Globus pallidus (tissue), 1 donor: ENCODE data around the gene SF3A1.

Source experiments
- DNase-seq: peaks from one replicate; pipeline ENCODE4 v3.0.0-alpha.2; 2015; ENCODE audit warnings: low spot score

SF3A1 gene

DNA sequence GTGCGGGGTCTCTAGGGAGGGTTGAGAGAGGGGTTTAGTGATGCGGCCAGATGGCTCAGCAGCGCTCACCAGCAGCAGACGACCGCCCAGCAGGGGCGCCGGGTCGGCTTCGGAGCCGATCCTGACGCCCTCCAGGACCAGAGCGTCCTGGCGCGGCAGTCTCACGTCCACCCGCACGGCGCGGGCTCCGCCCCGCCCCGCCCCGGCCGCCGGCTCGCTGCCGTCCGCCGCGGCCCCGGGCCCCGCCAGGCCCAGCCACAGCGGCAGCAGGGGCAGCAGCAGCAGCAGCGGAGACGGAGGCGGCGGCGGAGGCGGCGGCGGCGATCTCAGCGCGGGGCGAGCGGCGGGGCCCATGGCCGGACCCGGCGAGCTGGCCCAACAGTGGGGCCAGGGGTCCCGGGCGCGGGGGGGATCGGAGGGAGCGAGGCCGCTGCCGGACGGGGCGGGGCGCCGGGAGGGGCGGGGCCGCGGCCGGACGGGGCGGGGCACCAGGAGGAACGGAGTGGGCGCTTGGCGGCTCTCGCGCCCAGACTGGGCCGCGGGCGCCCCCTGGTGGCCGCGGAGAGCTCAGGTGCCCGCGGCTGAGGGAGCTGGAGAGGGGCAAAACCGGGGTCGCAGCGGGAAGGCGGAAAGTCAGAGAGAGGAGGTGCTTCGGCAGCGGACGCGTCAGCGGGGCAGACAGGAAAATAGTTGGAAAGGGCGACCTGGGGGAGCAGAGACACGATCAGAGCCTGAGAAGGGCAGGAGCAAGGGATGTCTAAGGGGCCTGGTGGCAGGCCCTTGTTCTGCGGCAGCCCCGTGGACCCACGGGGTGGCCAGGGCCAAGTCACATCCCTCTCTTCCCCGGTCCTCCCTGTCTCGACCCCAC is 30.5 kb upstream of the SF3A1 start, which contains the start of gene RNF215:
TSS of gene RNF215 (minus strand) at position 452 of the 868 bp plus-strand sequence. CDS start at position 354, 98 bp downstream.
- peak; percentile 81 for DNase-seq

GRCh38 chr22:30386608-30386959 is 29.9 kb upstream of the SF3A1 start:
- no peak for DNase-seq

DNA sequence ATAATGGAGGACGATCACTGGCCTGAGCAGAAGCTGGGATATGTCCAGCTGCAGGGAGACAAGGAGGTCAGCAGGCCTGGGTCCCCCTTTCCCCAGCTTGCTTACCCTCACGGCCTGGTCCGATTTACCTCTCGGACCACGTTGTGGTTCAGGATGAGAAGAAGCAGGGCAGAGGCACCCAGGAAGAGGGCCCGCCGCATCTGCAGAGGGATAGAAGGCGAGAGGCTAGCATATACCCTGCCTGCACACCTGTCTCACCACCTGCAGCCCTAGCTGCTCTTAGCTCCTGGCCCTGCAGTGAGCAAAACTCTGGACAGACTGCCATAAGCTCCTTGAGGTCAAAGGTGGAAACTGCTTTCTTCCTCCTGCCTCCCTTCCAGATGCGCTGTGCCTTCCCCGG is 29.2 kb upstream of the SF3A1 start:
- no peak for DNase-seq

- no peak for DNase-seq
Measured at GRCh38 chr22:30383061-30383460, 26.4 kb upstream of the SF3A1 start.

GRCh38 chr22:30382340-30382739 is 25.6 kb upstream of the SF3A1 start:
- DNase-seq = no peak

GRCh38 chr22:30381264-30381663 is 24.6 kb upstream of the SF3A1 start:
- no peak for DNase-seq

- DNase-seq = no peak
Measured at GRCh38 chr22:30380011-30380410, 23.3 kb upstream of the SF3A1 start.

DNA sequence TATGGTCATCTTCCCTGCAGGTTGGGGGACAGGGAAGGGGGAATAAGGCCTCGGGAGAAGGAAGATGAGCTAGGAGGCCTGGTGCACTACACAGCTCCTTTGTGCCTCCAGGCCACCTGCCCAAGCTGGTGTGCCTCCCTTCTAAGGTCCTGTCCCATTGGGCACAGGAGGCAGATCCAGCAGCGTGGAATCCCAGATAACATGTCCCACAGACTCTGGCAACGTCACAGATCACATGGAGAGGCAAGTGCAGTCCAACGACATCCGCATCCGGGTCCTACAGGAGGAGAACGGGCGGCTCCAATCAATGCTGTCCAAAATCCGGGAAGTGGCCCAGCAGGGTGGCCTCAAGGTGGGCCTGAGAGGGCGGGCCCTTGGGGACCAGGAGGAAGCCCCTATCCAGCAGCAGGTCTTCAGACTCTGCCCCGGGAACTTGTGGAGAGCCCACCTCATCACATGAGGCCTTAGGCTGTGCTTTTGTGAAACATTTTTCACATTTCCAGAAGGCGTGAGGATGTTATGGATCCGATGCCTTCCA is 18.7 kb upstream of the SF3A1 start:
- no peak for DNase-seq

DNA sequence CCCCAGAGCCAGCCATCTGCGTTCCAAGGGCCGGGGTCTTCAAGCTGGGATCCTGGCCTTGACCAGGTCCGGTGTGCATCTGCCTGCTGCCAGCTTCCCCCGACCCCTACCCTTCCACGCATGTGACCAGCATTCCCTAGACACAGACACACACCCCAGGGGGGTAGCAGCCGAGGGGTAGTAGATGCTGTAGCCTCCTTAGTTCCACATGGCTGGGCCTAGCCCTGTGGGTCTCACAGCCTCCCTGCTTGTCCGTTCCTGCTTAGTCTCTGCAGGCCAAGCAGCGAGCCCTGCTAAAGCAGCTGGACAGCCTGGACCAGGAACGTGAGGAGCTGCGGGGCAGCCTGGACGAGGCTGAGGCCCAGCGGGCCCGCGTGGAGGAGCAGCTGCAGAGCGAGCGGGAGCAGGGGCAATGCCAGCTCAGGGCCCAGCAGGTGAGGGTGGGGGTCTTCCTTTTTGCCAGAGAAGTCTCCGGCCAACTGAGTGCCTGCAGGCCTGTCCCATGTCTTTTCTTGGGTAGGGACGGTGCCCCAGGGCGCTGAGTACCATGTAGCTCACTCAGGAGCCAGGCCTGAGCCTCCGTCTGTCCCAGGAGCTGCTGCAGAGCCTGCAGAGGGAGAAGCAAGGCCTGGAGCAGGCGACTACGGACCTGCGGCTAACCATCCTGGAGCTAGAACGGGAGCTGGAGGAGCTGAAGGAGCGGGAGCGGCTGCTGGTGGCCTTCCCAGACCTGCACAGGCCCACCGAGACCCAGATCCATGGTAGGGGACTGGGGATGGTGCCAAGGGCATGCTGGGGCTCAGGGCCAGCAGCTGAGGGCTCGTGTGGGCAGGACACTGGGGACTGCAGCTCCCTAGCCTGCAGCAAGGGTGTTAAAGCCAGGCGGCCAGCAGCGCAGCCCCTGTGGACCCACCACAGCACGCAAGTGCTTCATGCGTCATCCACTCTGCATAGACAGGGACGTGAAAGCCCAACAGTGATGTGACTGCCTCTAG is 16.9 kb upstream of the SF3A1 start:
- no peak for DNase-seq

DNA sequence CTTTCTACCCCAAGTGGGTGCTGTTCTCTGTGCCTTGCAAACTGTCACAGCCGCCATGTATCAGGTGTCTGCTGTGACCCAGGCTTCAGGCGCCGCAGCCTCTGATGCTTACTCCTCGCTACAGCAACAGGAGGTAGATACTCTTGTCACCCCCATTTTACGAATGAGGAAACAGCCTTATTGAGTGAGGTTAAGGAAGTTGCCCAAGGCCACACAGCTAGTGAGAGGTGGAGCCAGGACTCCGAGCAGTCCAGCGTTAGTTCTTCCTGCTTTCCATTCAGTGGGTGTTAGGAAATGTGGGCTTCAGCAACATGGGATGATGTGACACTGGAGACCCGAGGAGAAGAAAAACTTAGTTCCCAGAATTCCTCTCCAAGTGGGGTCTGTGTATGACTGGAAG is 16.2 kb upstream of the SF3A1 start:
- DNase-seq = no peak

DNA sequence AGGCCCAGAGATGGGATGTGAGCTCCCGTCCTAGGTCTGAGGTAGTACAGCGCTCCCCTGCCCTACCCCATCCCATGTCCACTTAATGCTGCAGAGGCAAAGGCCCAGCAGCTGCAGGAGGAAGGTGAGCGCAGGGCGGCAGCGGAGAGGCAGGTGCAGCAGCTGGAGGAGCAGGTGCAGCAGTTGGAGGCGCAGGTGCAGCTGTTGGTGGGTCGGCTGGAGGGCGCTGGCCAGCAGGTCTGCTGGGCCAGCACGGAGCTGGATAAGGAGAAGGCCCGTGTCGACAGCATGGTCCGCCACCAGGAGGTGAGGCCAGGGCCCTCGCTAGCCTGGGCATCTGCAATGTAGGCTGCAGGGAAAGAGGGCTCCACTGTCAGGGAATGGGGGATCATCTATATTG is 15.3 kb upstream of the SF3A1 start:
- no peak for DNase-seq

GRCh38 chr22:30371321-30371720 is 14.6 kb upstream of the SF3A1 start:
- no peak for DNase-seq

DNA sequence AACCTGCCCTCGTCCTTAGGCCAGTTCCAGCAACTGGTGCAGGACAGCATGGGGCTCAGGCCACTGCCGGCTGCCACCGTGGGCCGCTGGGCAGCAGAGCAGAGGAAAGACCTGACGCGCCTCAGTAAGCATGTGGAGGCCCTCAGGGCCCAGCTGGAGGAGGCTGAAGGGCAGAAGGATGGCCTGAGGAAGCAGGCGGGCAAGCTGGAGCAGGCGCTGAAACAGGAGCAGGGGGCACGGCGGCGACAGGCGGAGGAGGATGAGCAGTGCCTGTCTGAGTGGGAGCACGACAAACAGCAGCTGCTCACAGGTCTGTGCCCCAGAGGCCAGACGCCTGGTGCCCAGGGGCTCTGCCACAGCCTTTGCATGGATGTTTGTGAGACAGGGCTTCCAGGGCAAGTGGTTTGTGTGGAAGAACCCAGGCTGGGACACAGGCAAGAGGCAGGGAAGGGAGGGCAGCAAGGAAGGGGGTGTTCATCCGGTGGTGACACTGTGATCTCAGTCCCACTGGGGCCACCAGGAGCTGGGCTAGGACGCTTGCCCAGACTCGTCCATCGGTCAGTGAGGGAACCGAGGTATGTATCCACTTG is 14.0 kb upstream of the SF3A1 start:
- DNase-seq = no peak

DNA sequence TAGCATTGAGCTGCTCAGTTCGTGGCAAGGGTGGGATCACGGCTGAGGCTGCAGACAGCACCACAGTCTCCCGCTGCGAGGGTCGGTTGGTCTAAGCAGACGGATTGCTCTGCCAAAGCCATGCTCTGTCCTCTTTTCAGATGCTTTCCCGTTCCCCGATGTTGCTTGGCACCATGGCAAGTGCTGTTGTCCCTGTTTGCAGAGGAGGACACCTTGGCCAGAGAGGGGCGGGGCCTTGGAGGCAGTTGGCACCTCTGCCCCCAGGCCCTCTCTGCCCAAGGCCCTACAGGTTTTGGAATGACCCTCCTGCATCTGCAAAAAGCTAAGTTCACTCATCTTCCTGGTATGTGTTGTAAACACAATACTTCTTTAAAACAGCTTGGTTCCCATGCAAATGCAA is 11.7 kb upstream of the SF3A1 start:
- no peak for DNase-seq

DNA sequence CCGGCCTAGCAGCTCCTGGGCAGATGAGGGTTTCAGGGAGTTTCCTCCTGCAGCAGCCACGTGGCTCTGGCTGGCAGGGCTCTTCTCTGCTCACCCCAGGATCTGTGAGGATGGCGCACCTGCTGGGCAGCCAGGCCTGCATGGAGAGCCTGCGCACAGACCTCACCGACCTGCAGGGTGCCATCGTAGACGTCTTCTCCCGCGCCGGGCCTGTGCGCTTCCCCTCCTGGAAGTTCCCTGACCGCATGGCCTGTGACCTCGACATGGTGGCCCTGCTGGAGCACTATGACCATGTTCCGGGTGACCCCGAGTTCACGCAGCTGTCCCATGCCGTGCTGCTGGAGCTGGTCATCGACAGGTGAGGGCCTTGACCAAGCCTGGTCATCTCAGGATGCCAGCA is 9.2 kb upstream of the SF3A1 start:
- DNase-seq = no peak

DNA sequence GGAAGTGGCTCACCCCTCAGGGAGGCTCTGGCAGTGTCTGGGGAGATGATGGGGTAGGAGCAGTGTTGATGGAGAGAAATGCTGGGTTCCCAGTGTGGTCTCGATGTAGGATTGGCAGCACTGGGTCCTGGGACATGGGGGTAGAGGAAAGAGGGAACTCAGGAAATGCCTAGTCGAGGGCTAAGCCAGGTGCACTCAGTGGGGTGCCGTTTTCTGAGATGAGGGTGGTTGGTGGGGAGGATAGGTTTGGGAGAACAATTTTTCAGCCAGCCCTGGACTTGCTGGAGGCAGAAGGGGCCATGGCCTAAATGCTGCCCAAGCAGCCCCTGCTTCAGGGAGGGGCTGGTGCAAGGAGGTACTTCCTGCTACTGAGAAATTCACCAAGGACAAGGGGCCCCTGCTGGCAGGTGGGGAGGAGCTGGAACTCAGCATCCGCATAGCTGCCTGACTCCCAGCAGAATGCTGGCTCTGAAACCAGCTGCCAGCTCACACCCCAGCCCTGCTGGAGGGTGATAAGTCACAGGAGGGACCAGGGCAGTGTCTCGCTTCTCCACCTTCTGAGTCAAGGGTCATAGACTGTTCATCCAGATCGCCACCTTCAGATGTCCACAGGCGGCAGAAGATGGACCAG is 6.1 kb upstream of the SF3A1 start:
- DNase-seq = no peak

DNA sequence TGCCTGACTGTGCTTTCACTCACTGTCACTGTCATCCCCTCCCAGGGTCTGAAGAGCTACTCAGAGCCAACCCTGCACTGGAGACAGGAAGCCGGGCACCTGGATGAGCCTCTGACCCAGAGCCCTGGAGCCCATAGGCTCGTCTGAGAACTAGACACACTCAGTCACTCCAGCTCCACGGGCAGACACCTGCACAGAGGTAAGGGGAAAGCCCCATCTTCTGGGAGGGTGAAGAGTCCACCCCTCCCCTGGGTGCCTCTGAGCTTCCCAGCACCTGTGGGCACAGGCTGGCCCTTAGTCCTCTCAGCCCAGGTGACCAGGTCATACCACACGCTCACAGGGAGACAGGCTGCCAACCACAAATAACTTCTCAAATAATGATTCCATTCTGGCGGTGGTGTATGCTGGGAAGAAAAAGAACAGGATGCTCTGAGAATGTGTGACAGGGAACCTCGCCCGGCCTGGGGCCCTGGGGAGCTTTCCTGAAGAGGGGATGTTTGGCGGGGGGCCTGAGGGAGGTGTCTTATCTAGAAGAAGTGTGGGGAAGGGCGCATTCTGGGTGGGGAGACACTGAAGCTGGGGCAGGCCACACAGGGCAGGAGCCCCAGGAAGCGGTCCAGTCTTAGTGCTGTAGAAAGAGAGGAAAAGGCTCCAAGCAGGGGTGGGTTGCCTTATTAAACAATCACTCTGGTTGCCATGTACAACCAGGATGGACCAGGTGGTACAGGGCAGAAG is 5.4 kb upstream of the SF3A1 start:
- DNase-seq = no peak

GRCh38 chr22:30358541-30358940 is 1.8 kb upstream of the SF3A1 start:
- DNase-seq = no peak

DNA sequence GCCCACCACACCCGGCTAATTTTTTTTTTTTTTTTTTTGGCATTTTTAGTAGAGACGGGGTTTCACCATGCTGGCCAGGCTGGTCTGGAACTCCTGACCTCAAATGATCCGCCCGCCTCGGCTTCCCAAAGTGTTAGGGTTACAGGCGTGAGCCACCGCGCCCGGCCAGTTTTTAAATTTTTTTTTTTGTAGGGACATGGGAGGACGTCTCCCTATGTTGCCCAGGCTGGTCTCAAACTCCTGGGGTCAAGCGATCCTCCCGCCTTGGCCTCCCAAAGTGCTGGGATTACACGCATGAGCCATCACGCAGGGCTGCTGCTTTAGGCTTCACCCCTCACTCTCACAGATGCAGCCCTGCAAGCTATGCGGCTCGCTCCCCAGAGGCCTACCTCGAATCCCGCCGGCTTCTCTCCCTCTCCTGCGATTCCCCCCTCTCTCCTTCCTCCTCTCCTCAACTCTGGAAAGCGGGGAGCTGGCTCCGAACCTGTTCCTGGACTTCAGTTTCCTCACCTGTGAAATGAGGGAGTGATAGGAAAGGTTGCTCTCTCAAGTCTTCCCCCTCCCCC is 1.0 kb upstream of the SF3A1 start:
- no peak for DNase-seq

DNA sequence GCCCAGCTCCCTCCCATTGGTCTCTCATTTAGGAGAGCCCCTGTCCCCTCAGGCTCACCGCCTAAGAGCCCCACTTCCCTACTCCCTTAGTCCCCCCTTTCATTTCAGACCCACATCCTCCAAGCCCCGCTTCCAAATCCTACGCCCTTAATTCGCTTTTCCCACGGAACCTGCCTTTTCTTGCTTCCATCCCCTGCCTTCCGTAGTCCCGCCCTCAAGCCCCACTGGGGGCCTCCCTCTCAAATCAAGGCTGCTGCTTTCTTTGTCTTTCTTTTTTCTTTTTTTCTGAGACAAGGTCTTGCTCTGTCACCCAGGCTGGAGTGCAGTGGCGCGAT is 509 bp upstream of the SF3A1 start:
- no peak for DNase-seq

- no peak for DNase-seq
Measured at GRCh38 chr22:30354644-30355043, 2.0 kb downstream of the SF3A1 start.
